Caki2 (cell line): ENCODE measurements around the gene BRICD5. TPM values are rescaled to one million over a fixed set of nuclear protein-coding genes. Genes with fewer than 3 reads are reported as not detected.

Experiments used
- DNase-seq: peaks from one replicate; pipeline ENCODE4 v3.0.0-alpha.2; 2015; ENCODE audit warnings: low read depth
- in situ Hi-C: cut with HindIII; loops from 2 replicates; pipeline ENCODE4 v1.10.0; 2016; ENCODE audit warnings: low sequenced_read_pairs, low pct_unique_long_range_greater_than_20kb, mixed read lengths
- total RNA-seq: library from RNA; depleted of rRNA; stranded (reverse); fragments of >200 nt; shearing (Covaris generic); gene quantifications from 2 replicates; pipeline ENCODE4 v1.2.3, GENCODE V29; 2014; ENCODE audit warnings: low replicate concordance

BRICD5 gene
- total RNA-seq, 1 experiment from 2014 or later = 1.1 TPM

DNA sequence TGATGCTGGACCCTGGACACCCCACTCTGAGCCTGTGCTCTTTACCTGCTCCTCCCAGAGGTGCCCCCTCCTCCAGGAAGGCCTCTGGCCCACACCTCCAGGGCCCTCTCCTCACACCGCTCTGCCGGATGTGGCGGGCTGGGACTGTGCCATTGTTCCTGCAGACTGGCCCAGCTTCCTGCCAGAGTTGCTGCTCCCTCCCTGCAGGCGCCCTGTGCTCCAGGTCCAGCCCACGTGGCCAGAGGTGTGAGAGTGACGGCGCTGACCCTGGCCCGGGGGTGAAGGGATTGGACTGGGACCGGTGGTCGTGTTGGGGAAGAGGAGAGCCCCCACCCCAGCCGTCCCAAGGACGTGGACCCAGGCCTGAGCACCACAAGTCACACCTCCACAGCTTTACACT lies 18.4 kb upstream of the BRICD5 start:
- in situ Hi-C loops = no loop called here

DNA sequence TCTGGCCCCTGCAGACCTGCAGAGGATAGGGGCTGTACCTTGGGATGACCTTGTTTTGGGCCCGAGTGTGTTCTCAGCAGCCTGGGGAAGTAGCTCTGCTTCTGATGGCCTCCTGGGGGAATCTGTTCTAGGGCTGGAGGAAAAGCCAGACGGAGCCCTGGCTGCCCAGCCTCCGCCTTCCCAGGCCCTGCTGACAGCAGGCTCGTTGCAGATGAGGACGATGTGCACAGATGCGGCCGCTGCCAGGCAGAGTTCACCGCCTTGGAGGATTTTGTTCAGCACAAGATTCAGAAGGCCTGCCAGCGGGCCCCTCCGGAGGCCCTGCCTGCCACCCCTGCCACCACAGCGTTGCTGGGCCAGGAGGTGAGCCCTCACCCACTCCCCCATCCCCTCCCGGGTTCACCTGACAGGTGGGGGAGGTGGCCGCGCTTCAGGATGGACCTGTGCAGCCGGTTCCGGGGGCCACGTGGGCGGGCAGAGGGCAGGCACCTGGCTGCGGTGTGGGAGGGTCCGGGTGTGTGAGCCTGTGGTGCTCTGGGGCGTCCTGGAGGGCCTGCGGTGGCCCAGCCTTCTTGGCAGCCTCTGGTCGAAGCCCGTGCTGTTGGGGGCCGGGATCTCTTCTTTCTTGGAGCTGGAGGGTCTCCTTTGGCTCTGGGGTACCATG lies 17.6 kb upstream of the BRICD5 start:
- no peak for DNase-seq
- in situ Hi-C loops = no loop called here

More for the DNA sequence above, 18.4 kb upstream of the BRICD5 start:
- DNase-seq = no peak

GRCh38 chr16:2226918-2227317 lies 16.3 kb upstream of the BRICD5 start:
- DNase-seq = no peak
- in situ Hi-C loops = no loop called here

DNA sequence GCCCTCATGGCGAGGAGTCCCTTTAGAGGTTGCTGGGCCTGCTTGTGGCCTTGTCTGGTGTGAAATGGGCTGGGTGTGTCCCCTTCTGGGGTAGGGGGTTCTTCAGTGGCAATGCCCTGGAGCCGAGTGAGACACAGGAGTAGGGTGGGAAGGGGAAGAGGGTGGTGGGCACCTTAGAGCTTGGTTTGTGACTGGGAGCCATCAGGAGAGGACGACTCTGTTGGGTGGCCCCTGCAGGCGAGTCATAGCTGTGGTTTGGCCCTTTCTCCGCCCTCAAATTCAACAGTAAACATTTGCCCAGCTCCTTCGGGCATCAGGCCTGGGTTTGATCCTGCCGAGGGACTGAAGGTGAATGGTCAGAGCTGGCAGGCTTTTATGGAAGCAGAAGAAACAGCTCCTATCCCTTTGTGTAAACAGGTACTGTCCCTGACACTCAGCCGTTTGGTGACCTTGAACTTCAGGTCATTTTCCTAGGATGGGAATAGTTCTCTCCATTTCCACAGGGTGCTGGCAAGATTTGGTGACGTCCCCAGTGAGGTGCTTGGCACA lies 15.7 kb upstream of the BRICD5 start:
- DNase-seq = peak; percentile 52
- in situ Hi-C loops = no loop called here

GRCh38 chr16:2223942-2224486 lies 13.4 kb upstream of the BRICD5 start:
- DNase-seq = peak; percentile 61
- in situ Hi-C loops = no loop called here

DNA sequence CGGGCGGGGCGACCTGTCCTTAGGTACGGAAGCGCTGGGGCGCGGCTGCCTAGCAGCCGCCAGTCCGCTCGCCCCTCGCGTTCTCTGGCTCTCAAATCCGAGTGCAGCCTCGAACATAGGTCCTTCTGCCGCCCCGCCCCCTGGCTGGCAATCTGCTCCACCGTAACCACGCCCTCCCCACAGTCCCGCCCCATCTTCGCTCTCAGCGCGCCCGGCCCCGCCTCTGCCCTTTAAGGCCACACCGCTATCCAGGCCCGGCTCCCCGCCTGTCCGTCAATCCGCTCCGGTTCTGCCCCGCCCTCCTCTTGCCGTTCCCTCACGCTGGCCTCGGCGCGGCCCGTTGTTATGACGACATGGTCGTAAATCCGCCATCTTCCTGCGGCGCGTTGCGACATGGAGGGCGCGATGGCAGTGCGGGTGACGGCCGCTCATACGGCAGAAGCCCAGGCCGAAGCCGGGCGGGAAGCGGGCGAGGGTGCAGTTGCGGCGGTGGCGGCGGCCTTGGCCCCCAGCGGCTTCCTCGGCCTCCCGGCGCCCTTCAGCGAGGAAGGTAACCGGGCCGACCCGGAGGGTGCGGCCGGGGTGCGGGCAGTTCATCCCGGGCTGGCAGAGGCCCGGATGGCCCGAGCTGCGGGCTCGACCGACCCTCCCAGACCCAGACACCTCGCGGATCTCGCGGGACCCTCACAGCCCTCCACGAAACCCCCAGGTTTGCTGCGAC lies 12.7 kb upstream of the BRICD5 start, which contains the start of gene E4F1:
Gene E4F1 (plus strand): TSS at position 371 of the 721 bp plus-strand sequence. CDS start 23 bp downstream, at position 394.
- peak; percentile 100 for DNase-seq
- in situ Hi-C loops = no loop called here

- in situ Hi-C loops = no loop called here
- DNase-seq = no peak
Measured at GRCh38 chr16:2216330-2216729, 5.7 kb upstream of the BRICD5 start.

- in situ Hi-C loops = no loop called here
- no peak for DNase-seq
Measured at GRCh38 chr16:2214719-2214968, 4.0 kb upstream of the BRICD5 start, which contains the start of gene PGP. PGP (minus strand) TSS chr16:2214840; CDS start chr16:2214777, 63 bp downstream.

GRCh38 chr16:2213817-2214718 lies 3.4 kb upstream of the BRICD5 start:
- in situ Hi-C loops = no loop called here
- DNase-seq = peak; percentile 51

GRCh38 chr16:2212362-2213324 lies 2.0 kb upstream of the BRICD5 start:
- in situ Hi-C loops = no loop called here
- peak; percentile 66 for DNase-seq

DNA sequence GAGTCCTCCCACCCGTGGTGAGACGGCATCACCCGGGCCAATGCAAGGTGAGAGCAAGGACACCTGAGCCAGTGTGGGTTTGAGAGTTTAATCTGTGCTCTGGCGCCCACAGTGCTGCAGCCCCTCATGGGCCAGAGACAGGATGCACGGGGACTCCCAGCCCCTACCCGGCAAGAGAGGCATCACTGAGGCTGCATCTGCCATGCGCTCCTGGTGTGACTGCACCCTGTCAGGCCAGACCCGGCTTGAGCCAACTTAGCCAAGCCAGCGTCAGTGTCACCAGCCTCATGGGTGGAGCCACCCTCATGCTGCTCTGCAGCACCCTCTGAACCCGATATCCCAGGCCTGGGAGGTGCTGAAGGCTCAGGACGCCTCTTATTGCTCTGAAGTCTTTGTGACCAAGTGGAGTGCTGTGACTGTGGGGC lies 1.3 kb upstream of the BRICD5 start:
- no peak for DNase-seq
- in situ Hi-C loops = no loop called here

- in situ Hi-C loops = no loop called here
- no peak for DNase-seq
Measured at GRCh38 chr16:2210009-2210332, 692 bp downstream of the BRICD5 start.

- in situ Hi-C loops = no loop called here
- no peak for DNase-seq
Measured at GRCh38 chr16:2209258-2210008, 1.2 kb downstream of the BRICD5 start.

- DNase-seq = no peak
- in situ Hi-C loops = no loop called here
Measured at GRCh38 chr16:2208772-2209171, 1.9 kb downstream of the BRICD5 start.

DNA sequence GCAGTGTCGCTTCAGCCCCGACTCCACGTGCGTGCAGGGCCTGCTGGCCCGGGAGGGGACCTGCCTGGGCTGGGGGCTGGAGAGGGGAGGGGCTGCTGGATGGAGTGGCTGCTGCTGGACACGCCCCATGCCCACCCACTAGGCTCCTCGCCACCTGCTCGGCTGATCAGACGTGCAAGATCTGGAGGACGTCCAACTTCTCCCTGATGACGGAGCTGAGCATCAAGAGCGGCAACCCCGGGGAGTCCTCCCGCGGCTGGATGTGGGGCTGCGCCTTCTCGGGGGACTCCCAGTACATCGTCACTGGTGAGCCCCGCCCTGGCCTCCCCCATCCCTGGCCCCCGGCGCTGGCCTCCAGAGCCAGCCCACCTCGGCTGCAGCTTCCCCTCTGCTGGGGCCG lies 2.4 kb downstream of the BRICD5 start:
- in situ Hi-C loops = no loop called here
- no peak for DNase-seq

DNA sequence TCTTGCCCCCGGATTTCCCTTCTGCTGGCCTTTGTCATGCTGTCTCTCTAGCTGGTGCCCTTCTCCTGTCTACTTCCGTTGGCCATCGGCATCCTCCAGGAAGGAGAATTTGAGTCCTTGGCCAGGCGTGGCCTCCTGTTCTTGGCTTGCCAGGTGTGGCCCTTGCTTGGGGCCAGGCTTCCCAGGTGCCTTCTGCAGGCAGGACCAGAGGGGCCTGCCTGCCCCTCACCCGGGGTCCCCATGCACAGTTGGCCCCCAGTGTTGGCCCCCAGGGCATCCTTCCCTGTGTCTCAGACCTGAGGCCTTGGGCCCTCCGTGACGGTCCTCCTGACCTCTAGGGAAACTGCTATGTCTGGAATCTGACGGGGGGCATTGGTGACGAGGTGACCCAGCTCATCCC lies 2.8 kb downstream of the BRICD5 start:
- no peak for DNase-seq
- in situ Hi-C loops = no loop called here
